ENCODE results near the gene PLLP.

Gene PLLP

GRCh38 chr16:57297856-57298255, 13.4 kb upstream of the PLLP start:
- no peak overlapping the region for H3K9ac ChIP-seq (ENCODE audit: low read length)
- no peaks in the 10 kb centered on the region for H4K20me1 ChIP-seq (ENCODE audit: insufficient read depth, low read length)
- TF ChIP-seq EZH2 (optimal IDR thresholded peaks at IDR 0.05; ENCODE audit: low read depth, low read length) (no peak), EZH2phosphoT487 (IDR thresholded peaks at IDR 0.05; ENCODE audit: low read length) (no peak), CTCF (IDR thresholded peaks at IDR 0.05; ENCODE audit: low read length) (no peak)
- peaks cover 9% of the 10 kb centered on the region; the same call in 1 of the 2 replicates for H3K4me1 ChIP-seq (ENCODE audit: low read length)
- no peaks in the 10 kb centered on the region for H3K36me3 ChIP-seq (replicated peaks; ENCODE audit: insufficient read depth, low read length)
- no peaks in the 10 kb centered on the region for H3K27me3 ChIP-seq (replicated peaks; ENCODE audit: insufficient read depth, low read length)
- no peak overlapping the region for H3K4me3 ChIP-seq (ENCODE audit: low read length)
- no peaks in the 10 kb centered on the region for H3K9me2 ChIP-seq (replicated peaks; ENCODE audit: insufficient read depth, low read length)
- H3K4me2 ChIP-seq (ENCODE audit: low read depth, low read length): no peak overlapping the region
- H3K79me2 ChIP-seq (ENCODE audit: low read length): no peaks in the 10 kb centered on the region
- no peak for DNase-seq
- no peaks in the 10 kb centered on the region for H3K9me3 ChIP-seq (replicated peaks; ENCODE audit: insufficient read depth, low read length)
- H3K27ac ChIP-seq (ENCODE audit: low read length): no peak overlapping the region
- H3F3A ChIP-seq (ENCODE audit: insufficient read depth, low read length): peaks cover 15% of the 10 kb centered on the region
- H2AFZ ChIP-seq (ENCODE audit: low read length): no peak overlapping the region

GRCh38 chr16:57289391-57290257, 5.2 kb upstream of the PLLP start:
- TF ChIP-seq CTCF (IDR thresholded peaks at IDR 0.05; ENCODE audit: low read length): no peak
- no peak for TF ChIP-seq EZH2 (optimal IDR thresholded peaks at IDR 0.05; ENCODE audit: low read depth, low read length)
- TF ChIP-seq EZH2phosphoT487 (IDR thresholded peaks at IDR 0.05; ENCODE audit: low read length): no peak
- peaks cover 9% of the 10 kb centered on the region for H3K4me1 ChIP-seq (ENCODE audit: low read length)
- peak overlapping the region; percentile 68 for H3K4me2 ChIP-seq (ENCODE audit: low read depth, low read length)
- H3K9me2 ChIP-seq (replicated peaks; ENCODE audit: insufficient read depth, low read length): no peaks in the 10 kb centered on the region
- peak; percentile 35 for DNase-seq
- no peaks in the 10 kb centered on the region for H3K9me3 ChIP-seq (replicated peaks; ENCODE audit: insufficient read depth, low read length)
- no peak overlapping the region for H3K4me3 ChIP-seq (ENCODE audit: low read length)
- no peaks in the 10 kb centered on the region for H3K79me2 ChIP-seq (ENCODE audit: low read length)
- no peak overlapping the region for H3K27ac ChIP-seq (ENCODE audit: low read length)
- H3K9ac ChIP-seq (ENCODE audit: low read length): peak overlapping the region; percentile 3; the same call in 1 of the 2 replicates
- H3K36me3 ChIP-seq (replicated peaks; ENCODE audit: insufficient read depth, low read length): no peaks in the 10 kb centered on the region
- no peaks in the 10 kb centered on the region; the same call in 1 of the 2 replicates for H3F3A ChIP-seq (ENCODE audit: insufficient read depth, low read length)
- H2AFZ ChIP-seq (ENCODE audit: low read length): peak overlapping the region; percentile 62
- H3K27me3 ChIP-seq (replicated peaks; ENCODE audit: insufficient read depth, low read length): no peaks in the 10 kb centered on the region
- no peaks in the 10 kb centered on the region for H4K20me1 ChIP-seq (ENCODE audit: insufficient read depth, low read length)

- H3K4me1 ChIP-seq (ENCODE audit: low read length): peaks cover 9% of the 10 kb centered on the region
- H3K9ac ChIP-seq (ENCODE audit: low read length): no peak overlapping the region
- no peak overlapping the region for H3K4me2 ChIP-seq (ENCODE audit: low read depth, low read length)
- no peak for DNase-seq
- no peaks in the 10 kb centered on the region for H4K20me1 ChIP-seq (ENCODE audit: insufficient read depth, low read length)
- no peak overlapping the region for H3K4me3 ChIP-seq (ENCODE audit: low read length)
- no peaks in the 10 kb centered on the region for H3K36me3 ChIP-seq (replicated peaks; ENCODE audit: insufficient read depth, low read length)
- no peak overlapping the region for H3K27ac ChIP-seq (ENCODE audit: low read length)
- H3K79me2 ChIP-seq (ENCODE audit: low read length): no peaks in the 10 kb centered on the region
- TF ChIP-seq CTCF (IDR thresholded peaks at IDR 0.05; ENCODE audit: low read length) (no peak), EZH2 (optimal IDR thresholded peaks at IDR 0.05; ENCODE audit: low read depth, low read length) (no peak), EZH2phosphoT487 (IDR thresholded peaks at IDR 0.05; ENCODE audit: low read length) (no peak)
- H2AFZ ChIP-seq (ENCODE audit: low read length): no peak overlapping the region
- H3F3A ChIP-seq (ENCODE audit: insufficient read depth, low read length): no peaks in the 10 kb centered on the region; the same call in 1 of the 2 replicates
- no peaks in the 10 kb centered on the region for H3K9me3 ChIP-seq (replicated peaks; ENCODE audit: insufficient read depth, low read length)
- no peaks in the 10 kb centered on the region for H3K27me3 ChIP-seq (replicated peaks; ENCODE audit: insufficient read depth, low read length)
- H3K9me2 ChIP-seq (replicated peaks; ENCODE audit: insufficient read depth, low read length): no peaks in the 10 kb centered on the region
Observed at GRCh38 chr16:57285379-57285778, 907 bp upstream of the PLLP start.
